HepG2 (cell line): ENCODE data around the gene CSNK2A1. TPM values are rescaled to one million over a fixed set of nuclear protein-coding genes. Genes with fewer than 3 reads are reported as not detected.
A peak's percentile ranks its signal among the peaks of the same experiment; 100 is the strongest.

Experiments
- ATF7-NPFF ChIP-seq: sonication (generic); formaldehyde crosslinking; IDR thresholded peaks from 2 replicates; pipeline ENCODE4 v1.8.1; 2023; ENCODE audit warnings: mild to moderate bottlenecking, low read depth, missing genetic modification reagents, moderate library complexity
- ETV5 ChIP-seq: IDR thresholded peaks from 2 replicates; pipeline ENCODE4 v1.6.1; 2018; ENCODE audit warnings: missing biosample characterization, missing genetic modification reagents, inconsistent platforms, borderline replicate concordance
- IKZF1 ChIP-seq: fragments of 450-650 bp; IDR thresholded peaks from 2 replicates; pipeline ENCODE4 v1.7.1; 2016
- PAF1 ChIP-seq: IDR thresholded peaks from 2 replicates; pipeline ENCODE4 v1.6.1; 2016; ENCODE audit warnings: missing genetic modification reagents, missing compliant biosample characterization
- PRDM15 ChIP-seq: sonication (generic); formaldehyde crosslinking; IDR thresholded peaks from 2 replicates; pipeline ENCODE4 v1.4.0; 2020; ENCODE audit warnings: missing genetic modification reagents
- SATB2 ChIP-seq: sonication (generic); formaldehyde crosslinking; IDR thresholded peaks from 2 replicates; pipeline ENCODE4 v1.5.0; 2020; ENCODE audit warnings: missing genetic modification reagents
- SIN3B ChIP-seq: fragments of 150-350 bp; IDR thresholded peaks from 2 replicates; pipeline ENCODE4 v1.6.1; 2014; ENCODE audit warnings: low read length
- SIX4 ChIP-seq: sonication (generic); formaldehyde crosslinking; IDR thresholded peaks from 2 replicates; pipeline ENCODE4 v1.4.0; 2020; ENCODE audit warnings: missing genetic modification reagents
- SSRP1 ChIP-seq: IDR thresholded peaks from 2 replicates; pipeline ENCODE4 v1.6.1; 2016; ENCODE audit warnings: control low read depth
- SYNCRIP ChIP-seq: fragments of 200-400 bp; formaldehyde crosslinking; IDR thresholded peaks from 2 replicates; pipeline ENCODE4 v1.6.1; 2018; ENCODE audit warnings: mild to moderate bottlenecking, low read depth, low read length; ENCODE audit not compliant: insufficient read depth
- TBP ChIP-seq: sonication (generic); formaldehyde crosslinking; IDR thresholded peaks from 2 replicates; pipeline ENCODE4 v1.5.0; 2020; ENCODE audit warnings: missing genetic modification reagents
- ZFP91 ChIP-seq: sonication (generic); formaldehyde crosslinking; IDR thresholded peaks from 2 replicates; pipeline ENCODE4 v1.9.0; 2022; ENCODE audit warnings: missing genetic modification reagents, mild to moderate bottlenecking, borderline replicate concordance
- ZFY ChIP-seq: sonication (generic); formaldehyde crosslinking; IDR thresholded peaks from 2 replicates; pipeline ENCODE4 v1.4.0; 2020; ENCODE audit warnings: missing genetic modification reagents
- ZNF276 ChIP-seq: sonication (generic); formaldehyde crosslinking; IDR thresholded peaks from 2 replicates; pipeline ENCODE4 v1.4.0; 2020; ENCODE audit warnings: mild to moderate bottlenecking, low read depth, missing genetic modification reagents
- ZNF383 ChIP-seq: sonication (generic); formaldehyde crosslinking; IDR thresholded peaks from 2 replicates; pipeline ENCODE4 v1.4.0; 2020; ENCODE audit warnings: missing genetic modification reagents, mild to moderate bottlenecking, borderline replicate concordance
- ZNF687 ChIP-seq: sonication (generic); formaldehyde crosslinking; IDR thresholded peaks from 2 replicates; pipeline ENCODE4 v1.5.1; 2020; ENCODE audit warnings: mild to moderate bottlenecking, missing genetic modification reagents, moderate library complexity
- ZNF724P ChIP-seq: sonication (generic); formaldehyde crosslinking; IDR thresholded peaks from 2 replicates; pipeline ENCODE4 v1.8.0; 2022; ENCODE audit warnings: missing genetic modification reagents, borderline replicate concordance
- polyA plus RNA-seq, 8 experiments: library from polyadenylated mRNA; depleted of rRNA in 3 of 8; stranded (reverse) in 7 of 8; unstranded in 1 of 8; fragments of >200 nt; fragmentation: Illumina TruSeq in 4 of 8; extraction: Trizol in 4 of 8; gene quantifications; 2 replicates each; pipeline versions ENCODE4 v1.2.1 to v1.2.3, GENCODE V29; 2011 to 2016; ENCODE audit warnings: low read depth in 4 of 8, missing spikeins in 1 of 8, mixed read lengths in 1 of 8; ENCODE audit not compliant: insufficient read depth in 1 of 8
- total RNA-seq, 5 experiments: library from RNA; depleted of rRNA; stranded (reverse); fragments of >200 nt; fragmentation: Illumina TruSeq; extraction: Trizol; gene quantifications; 2 replicates each; pipeline ENCODE4 v1.2.3, GENCODE V29; 2016; ENCODE audit warnings: low read depth in 1 of 5
- TF ChIP-seq, protein P1 (sequence below): sonication (generic); formaldehyde crosslinking; IDR thresholded peaks from 2 replicates; pipeline ENCODE4 v1.8.1; 2023; ENCODE audit warnings: mild to moderate bottlenecking, missing genetic modification reagents

Gene CSNK2A1
- total and polyA plus RNA-seq, 2 of the 13 experiments (the other 11 are each of a cell fraction or from before 2014, with no cell fraction given), result 153 to 231 TPM

GRCh38 chr20:427401-427800 lies 116.2 kb downstream of the CSNK2A1 start (continued):
- TF ChIP-seq ZNF687 (CRISPR knock-in tag) (peak; percentile 15; the same call in 1 of the 2 replicates), ZNF383 (no peak), ETV5 (CRISPR knock-in tag) (no peak), ZFP91 (CRISPR knock-in tag) (peak; percentile 22; the same call in 1 of the 2 replicates), SATB2 (CRISPR knock-in tag) (no peak), ZNF276 (CRISPR knock-in tag) (no peak), TBP (CRISPR knock-in tag) (no peak), SSRP1 (CRISPR knock-in tag) (peak; percentile 77; the same call in 1 of the 2 replicates), IKZF1 (no peak), PAF1 (CRISPR knock-in tag) (peak; percentile 81; the same call in 1 of the 2 replicates), ZFY (CRISPR knock-in tag) (0 out of 2 replicates have a peak, but pooled peaks have one; percentile 36), PRDM15 (CRISPR knock-in tag) (no peak), ZNF724P (no peak), SIX4 (CRISPR knock-in tag) (no peak), SYNCRIP (no peak), SIN3B (no peak), ATF7-NPFF (CRISPR knock-in tag) (peak; percentile 56; the same call in 1 of the 2 replicates)
- TF ChIP-seq, protein P1, sequence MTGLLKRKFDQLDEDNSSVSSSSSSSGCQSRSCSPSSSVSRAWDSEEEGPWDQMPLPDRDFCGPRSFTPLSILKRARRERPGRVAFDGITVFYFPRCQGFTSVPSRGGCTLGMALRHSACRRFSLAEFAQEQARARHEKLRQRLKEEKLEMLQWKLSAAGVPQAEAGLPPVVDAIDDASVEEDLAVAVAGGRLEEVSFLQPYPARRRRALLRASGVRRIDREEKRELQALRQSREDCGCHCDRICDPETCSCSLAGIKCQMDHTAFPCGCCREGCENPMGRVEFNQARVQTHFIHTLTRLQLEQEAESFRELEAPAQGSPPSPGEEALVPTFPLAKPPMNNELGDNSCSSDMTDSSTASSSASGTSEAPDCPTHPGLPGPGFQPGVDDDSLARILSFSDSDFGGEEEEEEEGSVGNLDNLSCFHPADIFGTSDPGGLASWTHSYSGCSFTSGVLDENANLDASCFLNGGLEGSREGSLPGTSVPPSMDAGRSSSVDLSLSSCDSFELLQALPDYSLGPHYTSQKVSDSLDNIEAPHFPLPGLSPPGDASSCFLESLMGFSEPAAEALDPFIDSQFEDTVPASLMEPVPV (CRISPR knock-in tag), result no peak
